Measurements from ENCODE around the gene KCNJ4.

The KCNJ4 gene

GRCh38 chr22:38435965-38436364 lies 19.0 kb downstream of the KCNJ4 start:
- Histone ChIP-seq H3K4me1 (no peaks in the 10 kb centered on the region), H3K9me3 (no peaks in the 10 kb centered on the region), H3K4me2 (no peak overlapping the region), H3K36me3 (no peaks in the 10 kb centered on the region), H4K20me1 (no peaks in the 10 kb centered on the region), H3K27ac (no peak overlapping the region), H3K27me3 (no peaks in the 10 kb centered on the region), H3K9ac (no peak overlapping the region), H3K4me3 (no peak overlapping the region)
- no peak for TF ChIP-seq Cebpa-rat (IDR thresholded peaks at IDR 0.05)

- H3K27me3 ChIP-seq: no peaks in the 10 kb centered on the region
- TF ChIP-seq Cebpa-rat (IDR thresholded peaks at IDR 0.05): no peak
Observed at GRCh38 chr22:38435010-38435409, 20.0 kb downstream of the KCNJ4 start.

GRCh38 chr22:38433871-38434270 lies 21.1 kb downstream of the KCNJ4 start:
- Histone ChIP-seq H4K20me1 (no peaks in the 10 kb centered on the region), H3K4me1 (peaks cover 6% of the 10 kb centered on the region; the same call in 1 of the 2 replicates), H3K4me2 (no peak overlapping the region), H3K36me3 (no peaks in the 10 kb centered on the region), H3K9me3 (no peaks in the 10 kb centered on the region), H3K4me3 (no peak overlapping the region), H3K9ac (no peak overlapping the region), H3K27me3 (no peaks in the 10 kb centered on the region), H3K27ac (no peak overlapping the region)
- no peak for TF ChIP-seq Cebpa-rat (IDR thresholded peaks at IDR 0.05)

More at GRCh38 chr22:38435010-38435409, 20.0 kb downstream of the KCNJ4 start:
- Histone ChIP-seq H3K27ac (no peak overlapping the region), H3K4me1 (no peaks in the 10 kb centered on the region), H3K4me3 (no peak overlapping the region), H3K4me2 (no peak overlapping the region), H3K36me3 (no peaks in the 10 kb centered on the region), H3K9ac (no peak overlapping the region), H3K9me3 (no peaks in the 10 kb centered on the region), H4K20me1 (no peaks in the 10 kb centered on the region)

GRCh38 chr22:38432264-38432663 lies 22.7 kb downstream of the KCNJ4 start:
- Histone ChIP-seq H3K4me2 (no peak overlapping the region), H3K27ac (no peak overlapping the region), H3K36me3 (no peaks in the 10 kb centered on the region), H3K9ac (no peak overlapping the region), H3K4me1 (peaks cover 6% of the 10 kb centered on the region; the same call in 1 of the 2 replicates), H3K4me3 (no peak overlapping the region), H3K9me3 (no peaks in the 10 kb centered on the region), H4K20me1 (no peaks in the 10 kb centered on the region), H3K27me3 (no peaks in the 10 kb centered on the region)
- TF ChIP-seq Cebpa-rat (IDR thresholded peaks at IDR 0.05): no peak

- TF ChIP-seq Cebpa-rat (IDR thresholded peaks at IDR 0.05): no peak
- Histone ChIP-seq H4K20me1 (no peaks in the 10 kb centered on the region), H3K27ac (no peak overlapping the region), H3K4me2 (no peak overlapping the region), H3K4me3 (no peak overlapping the region), H3K9ac (no peak overlapping the region), H3K9me3 (no peaks in the 10 kb centered on the region), H3K36me3 (0 out of 2 replicates have a peak, but pooled peaks cover 3% of the 10 kb centered on the region), H3K27me3 (no peaks in the 10 kb centered on the region), H3K4me1 (peaks cover 6% of the 10 kb centered on the region; the same call in 1 of the 2 replicates)
Observed at GRCh38 chr22:38431266-38432010, 23.6 kb downstream of the KCNJ4 start.

GRCh38 chr22:38429499-38430068 lies 25.4 kb downstream of the KCNJ4 start:
- no peaks in the 10 kb centered on the region for H3K9me3 ChIP-seq
- H3K27me3 ChIP-seq: no peaks in the 10 kb centered on the region
- TF ChIP-seq Cebpa-rat (IDR thresholded peaks at IDR 0.05): no peak
- no peaks in the 10 kb centered on the region for H4K20me1 ChIP-seq
- peak overlapping the region; percentile 30; the same call in 1 of the 2 replicates for H3K4me2 ChIP-seq
- H3K36me3 ChIP-seq: 0 out of 2 replicates have a peak, but pooled peaks cover 3% of the 10 kb centered on the region
- no peak overlapping the region for H3K9ac ChIP-seq
- no peak overlapping the region for H3K27ac ChIP-seq
- peaks cover 6% of the 10 kb centered on the region; the same call in 1 of the 2 replicates for H3K4me1 ChIP-seq
- no peak overlapping the region for H3K4me3 ChIP-seq

GRCh38 chr22:38428714-38429113 lies 26.3 kb downstream of the KCNJ4 start:
- Histone ChIP-seq H3K27ac (no peak overlapping the region), H3K4me1 (peaks cover 6% of the 10 kb centered on the region; the same call in 1 of the 2 replicates), H3K4me3 (no peak overlapping the region), H3K4me2 (no peak overlapping the region), H3K36me3 (0 out of 2 replicates have a peak, but pooled peaks cover 3% of the 10 kb centered on the region), H3K27me3 (no peaks in the 10 kb centered on the region), H3K9ac (no peak overlapping the region), H3K9me3 (no peaks in the 10 kb centered on the region), H4K20me1 (no peaks in the 10 kb centered on the region)
- TF ChIP-seq Cebpa-rat (IDR thresholded peaks at IDR 0.05): no peak

GRCh38 chr22:38427940-38428339 lies 27.1 kb downstream of the KCNJ4 start:
- H3K27me3 ChIP-seq: no peaks in the 10 kb centered on the region
- H3K9ac ChIP-seq: no peak overlapping the region
- no peak for TF ChIP-seq Cebpa-rat (IDR thresholded peaks at IDR 0.05)
- no peaks in the 10 kb centered on the region for H3K9me3 ChIP-seq
- no peak overlapping the region for H3K4me2 ChIP-seq
- peaks cover 14% of the 10 kb centered on the region; the same call in 1 of the 2 replicates for H3K4me1 ChIP-seq
- no peaks in the 10 kb centered on the region for H4K20me1 ChIP-seq
- H3K36me3 ChIP-seq: 0 out of 2 replicates have a peak, but pooled peaks cover 3% of the 10 kb centered on the region
- H3K27ac ChIP-seq: no peak overlapping the region
- H3K4me3 ChIP-seq: no peak overlapping the region

GRCh38 chr22:38427465-38427864 lies 27.5 kb downstream of the KCNJ4 start:
- H3K9ac ChIP-seq: no peak overlapping the region
- 0 out of 2 replicates have a peak, but pooled peaks cover 3% of the 10 kb centered on the region for H3K36me3 ChIP-seq
- H3K4me1 ChIP-seq: peaks cover 19% of the 10 kb centered on the region; the same call in 1 of the 2 replicates
- no peak for TF ChIP-seq Cebpa-rat (IDR thresholded peaks at IDR 0.05)
- H3K27ac ChIP-seq: no peak overlapping the region
- H4K20me1 ChIP-seq: no peaks in the 10 kb centered on the region
- H3K9me3 ChIP-seq: no peaks in the 10 kb centered on the region
- H3K4me3 ChIP-seq: no peak overlapping the region
- H3K4me2 ChIP-seq: no peak overlapping the region
- no peaks in the 10 kb centered on the region for H3K27me3 ChIP-seq

- no peak overlapping the region for H3K27ac ChIP-seq
- H3K36me3 ChIP-seq: 0 out of 2 replicates have a peak, but pooled peaks cover 3% of the 10 kb centered on the region
- no peak for TF ChIP-seq Cebpa-rat (IDR thresholded peaks at IDR 0.05)
- no peak overlapping the region for H3K4me2 ChIP-seq
- no peak overlapping the region for H3K9ac ChIP-seq
- H4K20me1 ChIP-seq: no peaks in the 10 kb centered on the region
- H3K4me3 ChIP-seq: no peak overlapping the region
- no peaks in the 10 kb centered on the region for H3K9me3 ChIP-seq
- H3K4me1 ChIP-seq: peaks cover 19% of the 10 kb centered on the region; the same call in 1 of the 2 replicates
- H3K27me3 ChIP-seq: no peaks in the 10 kb centered on the region
Observed at GRCh38 chr22:38426628-38427027, 28.4 kb downstream of the KCNJ4 start.
